Ovary (tissue), 3 donors: ENCODE data around the gene SIM1.

Experiments used
- EP300 ChIP-seq: sonication (generic); formaldehyde crosslinking; IDR thresholded peaks from one replicate; pipeline ENCODE4 v1.6.1; 2017; ENCODE audit warnings: antibody characterized with exemption
- POLR2A ChIP-seq: fragments of 450-650 bp; IDR thresholded peaks from one replicate; pipeline ENCODE4 v1.6.1; 2017; ENCODE audit warnings: antibody characterized with exemption, mild to moderate bottlenecking, moderate library complexity
- TF ChIP-seq, protein P1 (sequence below), 3 donors: fragments of 450-650 bp in 2 of 3; fragments of 200-600 bp in 1 of 3; IDR thresholded peaks; one replicate each; pipeline versions ENCODE4 v1.5.1 to v1.8.0; 2016 to 2022; ENCODE audit warnings: antibody characterized with exemption in 3 of 3, mild to moderate bottlenecking in 1 of 3
- donor health status: DM: no; HTN: no; CAD: no.

DNA sequence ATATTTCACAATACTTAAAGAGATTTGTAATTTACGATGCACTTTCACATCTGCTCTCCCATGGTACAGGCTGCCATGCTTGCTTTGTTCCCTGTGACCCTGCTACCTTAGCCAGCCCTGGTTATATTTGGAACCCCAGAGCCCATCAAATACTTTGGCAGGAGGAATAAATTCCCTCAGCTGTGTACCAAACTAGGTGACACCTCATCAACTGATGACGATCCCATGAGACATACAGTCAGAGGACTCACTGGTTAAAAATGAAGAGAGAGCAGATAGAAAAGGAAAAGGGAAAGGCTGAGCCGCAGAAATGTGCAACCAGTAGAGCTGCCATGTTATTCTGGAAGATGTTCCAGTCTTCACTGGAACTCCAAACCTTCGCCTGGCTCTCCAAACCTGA is 120.0 kb downstream of the SIM1 start:
- TF ChIP-seq, protein P1, sequence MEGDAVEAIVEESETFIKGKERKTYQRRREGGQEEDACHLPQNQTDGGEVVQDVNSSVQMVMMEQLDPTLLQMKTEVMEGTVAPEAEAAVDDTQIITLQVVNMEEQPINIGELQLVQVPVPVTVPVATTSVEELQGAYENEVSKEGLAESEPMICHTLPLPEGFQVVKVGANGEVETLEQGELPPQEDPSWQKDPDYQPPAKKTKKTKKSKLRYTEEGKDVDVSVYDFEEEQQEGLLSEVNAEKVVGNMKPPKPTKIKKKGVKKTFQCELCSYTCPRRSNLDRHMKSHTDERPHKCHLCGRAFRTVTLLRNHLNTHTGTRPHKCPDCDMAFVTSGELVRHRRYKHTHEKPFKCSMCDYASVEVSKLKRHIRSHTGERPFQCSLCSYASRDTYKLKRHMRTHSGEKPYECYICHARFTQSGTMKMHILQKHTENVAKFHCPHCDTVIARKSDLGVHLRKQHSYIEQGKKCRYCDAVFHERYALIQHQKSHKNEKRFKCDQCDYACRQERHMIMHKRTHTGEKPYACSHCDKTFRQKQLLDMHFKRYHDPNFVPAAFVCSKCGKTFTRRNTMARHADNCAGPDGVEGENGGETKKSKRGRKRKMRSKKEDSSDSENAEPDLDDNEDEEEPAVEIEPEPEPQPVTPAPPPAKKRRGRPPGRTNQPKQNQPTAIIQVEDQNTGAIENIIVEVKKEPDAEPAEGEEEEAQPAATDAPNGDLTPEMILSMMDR (IDR thresholded peaks at IDR 0.05): no peak
- no peak for TF ChIP-seq POLR2A
- TF ChIP-seq EP300: no peak
